Hepatocyte (in vitro differentiated cells): ENCODE results near the gene TOMM6.

Source experiments
- EZH2 ChIP-seq: fragments of 200-600 bp; sonication (generic); IDR thresholded peaks from 2 replicates; pipeline ENCODE4 v1.6.1; 2016; ENCODE audit warnings: antibody characterized with exemption, mild to moderate bottlenecking, borderline replicate concordance
- EZH2phosphoT487 ChIP-seq: fragments of 200-600 bp; sonication (generic); IDR thresholded peaks from one replicate; pipeline ENCODE4 v1.6.1; 2018; ENCODE audit warnings: antibody characterized with exemption, mild to moderate bottlenecking, low read depth, moderate library complexity; ENCODE audit not compliant: unreplicated experiment, severe bottlenecking
- TF ChIP-seq, protein P1 (sequence below): fragments of 200-600 bp; sonication (generic); IDR thresholded peaks from 2 replicates; pipeline ENCODE4 v1.5.1; 2016; ENCODE audit warnings: antibody characterized with exemption, mild to moderate bottlenecking; ENCODE audit not compliant: poor library complexity

DNA sequence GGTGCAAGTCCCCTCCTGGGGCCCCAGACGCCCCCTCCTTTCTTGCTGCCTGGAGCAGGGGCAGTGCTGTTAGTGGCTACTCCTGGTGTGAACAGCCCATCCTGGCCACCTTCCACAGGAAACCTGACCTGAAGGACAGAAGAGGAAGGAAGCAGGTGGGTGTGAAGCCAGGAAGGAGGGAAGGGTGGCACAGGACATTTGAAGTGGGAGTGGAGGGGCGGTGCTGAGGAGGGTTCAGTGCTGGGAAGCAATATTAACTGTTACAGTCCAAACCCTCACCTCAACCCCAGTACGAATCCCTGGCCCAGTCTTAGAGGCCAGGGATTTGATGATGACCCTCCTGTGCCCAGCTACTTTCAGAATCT, 6.1 kb upstream of the TOMM6 start:
- TF ChIP-seq, protein P1, sequence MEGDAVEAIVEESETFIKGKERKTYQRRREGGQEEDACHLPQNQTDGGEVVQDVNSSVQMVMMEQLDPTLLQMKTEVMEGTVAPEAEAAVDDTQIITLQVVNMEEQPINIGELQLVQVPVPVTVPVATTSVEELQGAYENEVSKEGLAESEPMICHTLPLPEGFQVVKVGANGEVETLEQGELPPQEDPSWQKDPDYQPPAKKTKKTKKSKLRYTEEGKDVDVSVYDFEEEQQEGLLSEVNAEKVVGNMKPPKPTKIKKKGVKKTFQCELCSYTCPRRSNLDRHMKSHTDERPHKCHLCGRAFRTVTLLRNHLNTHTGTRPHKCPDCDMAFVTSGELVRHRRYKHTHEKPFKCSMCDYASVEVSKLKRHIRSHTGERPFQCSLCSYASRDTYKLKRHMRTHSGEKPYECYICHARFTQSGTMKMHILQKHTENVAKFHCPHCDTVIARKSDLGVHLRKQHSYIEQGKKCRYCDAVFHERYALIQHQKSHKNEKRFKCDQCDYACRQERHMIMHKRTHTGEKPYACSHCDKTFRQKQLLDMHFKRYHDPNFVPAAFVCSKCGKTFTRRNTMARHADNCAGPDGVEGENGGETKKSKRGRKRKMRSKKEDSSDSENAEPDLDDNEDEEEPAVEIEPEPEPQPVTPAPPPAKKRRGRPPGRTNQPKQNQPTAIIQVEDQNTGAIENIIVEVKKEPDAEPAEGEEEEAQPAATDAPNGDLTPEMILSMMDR = no peak
- no peak for TF ChIP-seq EZH2
- TF ChIP-seq EZH2phosphoT487 = no peak
